Neural cell (in vitro differentiated cells): Measurements from ENCODE around the gene MRPL50. TPM values are rescaled to one million over a fixed set of nuclear protein-coding genes. Genes with fewer than 3 reads are reported as not detected.

Source experiments
- H2AFZ ChIP-seq: fragments of 200-600, 300-800 bp; sonication (generic), shearing (Covaris generic); 2 replicates; pipeline ENCODE4 v1.6.0; 2014; ENCODE audit warnings: low read depth, mild to moderate bottlenecking, antibody characterized with exemption, low read length, moderate library complexity
- H3F3A ChIP-seq: fragments of 200-600 bp; shearing (Covaris generic); 2 replicates; pipeline ENCODE4 v1.6.1; 2016; ENCODE audit warnings: mild to moderate bottlenecking, moderate library complexity, mixed read lengths, antibody characterized with exemption, low read length; ENCODE audit not compliant: insufficient read depth, poor library complexity, severe bottlenecking
- H3K27ac ChIP-seq: fragments of 200-600, 300-800 bp; sonication (generic), shearing (Covaris generic); 2 replicates; pipeline ENCODE4 v1.5.1; 2014; ENCODE audit warnings: mild to moderate bottlenecking, low read length, moderate library complexity
- H3K27me3 ChIP-seq: fragments of 300-800, 200-600 bp; sonication (generic), shearing (Covaris generic); 2 replicates; pipeline ENCODE4 v1.6.0; 2014; ENCODE audit warnings: mild to moderate bottlenecking, low read depth, low read length, moderate library complexity; ENCODE audit not compliant: insufficient read depth
- H3K36me3 ChIP-seq: fragments of 300-800, 200-600 bp; sonication (generic), shearing (Covaris generic); 2 replicates; pipeline ENCODE4 v1.5.1; 2014; ENCODE audit warnings: mild to moderate bottlenecking, antibody characterized with exemption, low read length, moderate library complexity; ENCODE audit not compliant: insufficient read depth
- H3K4me2 ChIP-seq: fragments of 300-800, 200-600 bp; sonication (generic), shearing (Covaris generic); 2 replicates; pipeline ENCODE4 v1.6.0; 2014; ENCODE audit warnings: mild to moderate bottlenecking, low read length
- H3K4me3 ChIP-seq: fragments of 300-800, 200-600 bp; sonication (generic), shearing (Covaris generic); 2 replicates; pipeline ENCODE4 v1.5.1; 2014; ENCODE audit warnings: mild to moderate bottlenecking, low read length, moderate library complexity
- H3K79me2 ChIP-seq: fragments of 200-600 bp; shearing (Covaris generic); replicated peaks from 2 replicates; pipeline ENCODE4 v1.6.0; 2014; ENCODE audit warnings: mild to moderate bottlenecking, low read length, moderate library complexity; ENCODE audit not compliant: insufficient read depth
- H3K9ac ChIP-seq: fragments of 300-800, 200-600 bp; sonication (generic), shearing (Covaris generic); 2 replicates; pipeline ENCODE4 v1.6.1; 2016; ENCODE audit warnings: mild to moderate bottlenecking, low read length, mixed read lengths
- H3K9me2 ChIP-seq: fragments of 200-600 bp; shearing (Covaris generic); 2 replicates; pipeline ENCODE4 v1.6.1; 2016; ENCODE audit warnings: mild to moderate bottlenecking, low read length, mixed read lengths; ENCODE audit not compliant: insufficient read depth
- H3K9me3 ChIP-seq: fragments of 200-600, 300-800 bp; sonication (generic), shearing (Covaris generic); 2 replicates; pipeline ENCODE4 v1.6.1; 2016; ENCODE audit warnings: mild to moderate bottlenecking, mixed run types, low read length, moderate library complexity, mixed read lengths
- H4K20me1 ChIP-seq: fragments of 200-600 bp; shearing (Covaris generic); 2 replicates; pipeline ENCODE4 v1.6.1; 2016; ENCODE audit warnings: mild to moderate bottlenecking, mixed run types; ENCODE audit not compliant: insufficient read depth
- CTCF ChIP-seq: fragments of 450-650 bp; IDR thresholded peaks from 2 replicates; pipeline ENCODE4 v1.5.1; 2014; ENCODE audit warnings: antibody characterized with exemption, mild to moderate bottlenecking, moderate library complexity; ENCODE audit not compliant: poor library complexity, severe bottlenecking
- EP300 ChIP-seq: fragments of 450-650 bp; conservative IDR thresholded peaks from 2 replicates; pipeline ENCODE4 v1.6.1; 2014; ENCODE audit warnings: antibody characterized with exemption, mild to moderate bottlenecking, moderate library complexity; ENCODE audit not compliant: poor library complexity, severe bottlenecking
- EZH2 ChIP-seq: fragments of 200-600, 300-800 bp; shearing (Covaris generic), sonication (generic); IDR thresholded peaks from 2 replicates; pipeline ENCODE4 v1.6.1; 2014; ENCODE audit warnings: antibody characterized with exemption, low read length, borderline replicate concordance, mild to moderate bottlenecking; ENCODE audit not compliant: insufficient read depth, poor library complexity, severe bottlenecking
- MXI1 ChIP-seq: fragments of 450-650 bp; conservative IDR thresholded peaks from 2 replicates; pipeline ENCODE4 v1.6.1; 2014; ENCODE audit warnings: antibody characterized with exemption, mild to moderate bottlenecking; ENCODE audit not compliant: poor library complexity, severe bottlenecking
- POLR2AphosphoS5 ChIP-seq: IDR thresholded peaks from 2 replicates; pipeline ENCODE4 v1.6.1; 2012
- RAD21 ChIP-seq: fragments of 450-650 bp; conservative IDR thresholded peaks from 2 replicates; pipeline ENCODE4 v1.6.1; 2014; ENCODE audit warnings: antibody characterized with exemption, mild to moderate bottlenecking, moderate library complexity
- REST ChIP-seq: IDR thresholded peaks from 2 replicates; pipeline ENCODE4 v1.6.1; 2012; ENCODE audit warnings: borderline replicate concordance
- SMC3 ChIP-seq: fragments of 450-650 bp; conservative IDR thresholded peaks from 2 replicates; pipeline ENCODE4 v1.6.1; 2014; ENCODE audit warnings: antibody characterized with exemption, mild to moderate bottlenecking, moderate library complexity; ENCODE audit not compliant: poor library complexity
- TAF1 ChIP-seq: IDR thresholded peaks from 2 replicates; pipeline ENCODE4 v1.6.1; 2012; ENCODE audit warnings: low read depth
- polyA plus RNA-seq: library from polyadenylated mRNA; depleted of rRNA; stranded (reverse); fragments of >200 nt; gene quantifications from 2 replicates; pipeline ENCODE4 v1.2.3, GENCODE V29; 2014

The MRPL50 gene
- polyA plus RNA-seq, 1 donor from 2014 or later, result 35.2 TPM

- Histone ChIP-seq H3K9me2 (no peaks in the 10 kb centered on the region), H3K27ac (no peak overlapping the region), H3K4me2 (no peak overlapping the region), H3K4me3 (no peak overlapping the region), H3K79me2 (no peaks in the 10 kb centered on the region), H3K36me3 (no peaks in the 10 kb centered on the region), H3K9ac (no peak overlapping the region), H3K9me3 (no peaks in the 10 kb centered on the region), H2AFZ (no peak overlapping the region), H3K27me3 (no peaks in the 10 kb centered on the region), H3F3A (no peaks in the 10 kb centered on the region), H4K20me1 (no peaks in the 10 kb centered on the region)
- no peak for TF ChIP-seq CTCF
- TF ChIP-seq MXI1, result no peak
- no peak for TF ChIP-seq REST
- no peak for TF ChIP-seq POLR2AphosphoS5
- TF ChIP-seq TAF1, result no peak
- TF ChIP-seq RAD21, result no peak
- TF ChIP-seq SMC3, result no peak
- no peak for TF ChIP-seq EP300
- no peak for TF ChIP-seq EZH2
Observed at GRCh38 chr9:101369884-101370531, 28.4 kb downstream of the MRPL50 start.

DNA sequence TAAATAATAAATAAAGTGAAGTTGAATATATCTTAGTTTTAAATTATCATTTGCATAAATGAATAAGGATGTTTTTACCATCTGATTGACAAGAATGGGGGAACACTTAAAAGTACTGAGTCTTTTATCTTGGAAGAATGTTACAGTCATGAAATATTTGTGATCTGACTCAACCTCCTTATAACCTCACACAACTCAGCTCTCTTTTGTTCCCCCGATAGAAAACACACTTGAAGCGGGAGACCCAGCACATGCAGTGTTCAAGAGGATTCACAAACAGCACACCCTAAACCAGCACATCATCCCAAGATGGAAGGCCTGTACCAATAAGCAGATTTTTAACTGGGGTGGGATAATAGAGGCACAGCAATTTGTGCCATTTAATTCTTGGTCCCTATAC, 29.1 kb downstream of the MRPL50 start:
- no peaks in the 10 kb centered on the region for H3K27me3 ChIP-seq
- H4K20me1 ChIP-seq, result no peaks in the 10 kb centered on the region
- no peak overlapping the region for H3K4me3 ChIP-seq
- H3K9ac ChIP-seq, result no peak overlapping the region
- H3K36me3 ChIP-seq, result no peaks in the 10 kb centered on the region
- no peak for TF ChIP-seq RAD21
- no peak for TF ChIP-seq POLR2AphosphoS5
- TF ChIP-seq REST, result no peak
- no peak for TF ChIP-seq TAF1
- no peak for TF ChIP-seq CTCF
- no peak for TF ChIP-seq SMC3
- TF ChIP-seq MXI1, result no peak
- TF ChIP-seq EP300, result no peak
- no peak for TF ChIP-seq EZH2
- H3K9me3 ChIP-seq, result no peaks in the 10 kb centered on the region
- H2AFZ ChIP-seq, result no peak overlapping the region
- H3K4me2 ChIP-seq, result no peak overlapping the region
- no peaks in the 10 kb centered on the region for H3K79me2 ChIP-seq
- no peaks in the 10 kb centered on the region for H3K9me2 ChIP-seq
- no peaks in the 10 kb centered on the region for H3F3A ChIP-seq
- H3K27ac ChIP-seq, result no peak overlapping the region
